ENCODE data around the gene TPD52L3.

- no peak for TF ChIP-seq RFX5 (IDR thresholded peaks at IDR 0.05; ENCODE audit: low read depth, low read length)
- TF ChIP-seq POLR2A (IDR thresholded peaks at IDR 0.05; ENCODE audit: low read depth, low read length): no peak
- TF ChIP-seq MXI1 (IDR thresholded peaks at IDR 0.05; ENCODE audit: borderline replicate concordance, low read depth, low read length): no peak
- no peak for TF ChIP-seq CTCF (conservative IDR thresholded peaks at IDR 0.05; ENCODE audit: low read depth, low read length)
- no peak for TF ChIP-seq RAD21 (IDR thresholded peaks at IDR 0.05; ENCODE audit: low read length)
- no peak for TF ChIP-seq RCOR1 (IDR thresholded peaks at IDR 0.05; ENCODE audit: insufficient replicate concordance, low read length)
- TF ChIP-seq USF2 (IDR thresholded peaks at IDR 0.05; ENCODE audit: low read depth, low read length): no peak
- no peak for TF ChIP-seq SMC3 (IDR thresholded peaks at IDR 0.05; ENCODE audit: low read depth, low read length)
- TF ChIP-seq CEBPB (IDR thresholded peaks at IDR 0.05; ENCODE audit: low read depth, low read length): no peak
- no peak for TF ChIP-seq BHLHE40 (IDR thresholded peaks at IDR 0.05; ENCODE audit: low read depth, low read length)
- no peak for TF ChIP-seq CHD1 (IDR thresholded peaks at IDR 0.05; ENCODE audit: low read depth, low read length)
- TF ChIP-seq ELK1 (IDR thresholded peaks at IDR 0.05; ENCODE audit: borderline replicate concordance, low read depth, low read length): no peak
These were observed 20.6 kb downstream of the TPD52L3 start for GRCh38 chr9:6348766-6349165.

Data from IMR-90 (cell line).